ENCODE results near the gene SNAP29. TPM values are rescaled to one million over a fixed set of nuclear protein-coding genes. Genes with fewer than 3 reads are reported as not detected.

Gene SNAP29
- total and polyA plus RNA-seq, 9 of the 15 experiments (the other 6 are each of a cell fraction or from before 2014, with no cell fraction given) = 19.5 to 250 (median 75.9) TPM

DNA sequence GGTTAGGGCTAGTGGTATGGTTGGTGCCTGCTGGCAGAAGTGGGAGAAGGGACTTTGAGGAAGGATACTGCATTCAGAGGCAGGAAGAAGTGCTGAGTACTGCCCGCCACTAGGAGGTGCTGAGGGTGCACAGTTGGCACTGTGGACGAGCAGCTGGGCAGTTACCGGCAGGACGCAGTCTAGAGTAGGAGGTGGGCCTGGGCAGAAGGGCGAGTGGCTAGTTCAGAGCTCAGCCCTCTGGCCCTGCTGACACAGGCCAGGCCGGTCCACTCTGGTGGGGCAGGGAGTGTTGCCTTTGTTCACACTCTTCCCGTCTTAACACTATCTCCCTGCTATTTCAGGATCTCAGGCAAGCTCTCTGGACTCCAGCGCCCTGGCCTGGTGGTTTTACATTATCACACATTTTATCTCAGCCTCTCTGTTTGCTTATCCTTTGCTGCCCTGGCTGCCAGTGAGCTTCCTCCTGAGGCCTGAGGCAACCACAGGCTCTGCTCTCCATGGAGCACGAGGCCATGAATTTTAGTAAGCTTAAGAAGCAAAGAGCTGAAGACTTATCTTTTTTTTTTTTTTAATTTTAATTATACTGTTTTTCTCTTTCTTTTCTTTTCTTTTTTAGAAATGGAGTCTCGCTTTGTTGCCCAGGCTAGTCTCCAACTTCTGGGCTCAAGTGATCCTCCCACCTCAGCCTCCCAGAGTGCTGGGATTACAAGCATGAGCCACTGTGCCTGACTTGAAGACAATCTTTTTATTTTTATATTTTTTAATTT lies 26.9 kb downstream of the SNAP29 start (continued):
- TF ChIP-seq RCOR1 (IDR thresholded peaks at IDR 0.05; ENCODE audit: borderline replicate concordance in 1 of 2, low read depth in 2 of 2, low read length in 2 of 2) (peak; percentile 84 to 93), NUFIP1 (IDR thresholded peaks at IDR 0.05; ENCODE audit: partially characterized antibody) (no peak), LEF1 (IDR thresholded peaks at IDR 0.05) (peak; percentile 60; the same call in 1 of the 2 replicates), MTA3 (IDR thresholded peaks at IDR 0.05; ENCODE audit: borderline replicate concordance) (peak; percentile 99), ZKSCAN3 (CRISPR knock-in tag; IDR thresholded peaks at IDR 0.05) (no peak), CBX3 (IDR thresholded peaks at IDR 0.05; ENCODE audit: borderline replicate concordance in 1 of 2, low read length in 2 of 2) (peak; percentile 88 to 93), COPS2 (conservative IDR thresholded peaks at IDR 0.05) (no peak), L3MBTL2 (IDR thresholded peaks at IDR 0.05) (peak; percentile 97), NONO (IDR thresholded peaks at IDR 0.05; ENCODE audit: low read depth in 2 of 2, low read length in 1 of 2) (no peak), NFATC3 (IDR thresholded peaks at IDR 0.05) (peak; percentile 80; the same call in 1 of the 2 replicates), ZNF197 (CRISPR knock-in tag; IDR thresholded peaks at IDR 0.05; ENCODE audit: low read depth) (no peak; the same call in 1 of the 2 replicates), ZNF224 (CRISPR knock-in tag; IDR thresholded peaks at IDR 0.05) (no peak), MECOM (CRISPR knock-in tag; IDR thresholded peaks at IDR 0.05) (peak; percentile 80), CCAR2 (IDR thresholded peaks at IDR 0.05; ENCODE audit: low read depth, low read length) (no peak; the same call in 1 of the 2 replicates), POLR2B (IDR thresholded peaks at IDR 0.05; ENCODE audit: low read depth, partially characterized antibody) (no peak), CHD4 (IDR thresholded peaks at IDR 0.05; ENCODE audit: insufficient read depth, insufficient replicate concordance, low read depth, low read length, poor library complexity, severe bottlenecking) (peak; percentile 96), FOSL1 (tag; conservative IDR thresholded peaks at IDR 0.05) (peak; percentile 57), MXI1 (IDR thresholded peaks at IDR 0.05; ENCODE audit: low read depth, low read length) (0 out of 2 replicates have a peak, but pooled peaks have one; percentile 53), ZNF175 (CRISPR knock-in tag; IDR thresholded peaks at IDR 0.05; ENCODE audit: low read depth) (no peak; the same call in 1 of the 2 replicates), TCF7L2 (IDR thresholded peaks at IDR 0.05; ENCODE audit: low read depth, low read length) (peak; percentile 49; the same call in 1 of the 2 replicates), ZNF24 (IDR thresholded peaks at IDR 0.05) (peak; percentile 93)
- TF ChIP-seq, protein P1, sequence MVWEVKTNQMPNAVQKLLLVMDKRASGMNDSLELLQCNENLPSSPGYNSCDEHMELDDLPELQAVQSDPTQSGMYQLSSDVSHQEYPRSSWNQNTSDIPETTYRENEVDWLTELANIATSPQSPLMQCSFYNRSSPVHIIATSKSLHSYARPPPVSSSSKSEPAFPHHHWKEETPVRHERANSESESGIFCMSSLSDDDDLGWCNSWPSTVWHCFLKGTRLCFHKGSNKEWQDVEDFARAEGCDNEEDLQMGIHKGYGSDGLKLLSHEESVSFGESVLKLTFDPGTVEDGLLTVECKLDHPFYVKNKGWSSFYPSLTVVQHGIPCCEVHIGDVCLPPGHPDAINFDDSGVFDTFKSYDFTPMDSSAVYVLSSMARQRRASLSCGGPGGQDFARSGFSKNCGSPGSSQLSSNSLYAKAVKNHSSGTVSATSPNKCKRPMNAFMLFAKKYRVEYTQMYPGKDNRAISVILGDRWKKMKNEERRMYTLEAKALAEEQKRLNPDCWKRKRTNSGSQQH (CRISPR knock-in tag; IDR thresholded peaks at IDR 0.05) = peak; percentile 87
- TF ChIP-seq, protein P2, sequence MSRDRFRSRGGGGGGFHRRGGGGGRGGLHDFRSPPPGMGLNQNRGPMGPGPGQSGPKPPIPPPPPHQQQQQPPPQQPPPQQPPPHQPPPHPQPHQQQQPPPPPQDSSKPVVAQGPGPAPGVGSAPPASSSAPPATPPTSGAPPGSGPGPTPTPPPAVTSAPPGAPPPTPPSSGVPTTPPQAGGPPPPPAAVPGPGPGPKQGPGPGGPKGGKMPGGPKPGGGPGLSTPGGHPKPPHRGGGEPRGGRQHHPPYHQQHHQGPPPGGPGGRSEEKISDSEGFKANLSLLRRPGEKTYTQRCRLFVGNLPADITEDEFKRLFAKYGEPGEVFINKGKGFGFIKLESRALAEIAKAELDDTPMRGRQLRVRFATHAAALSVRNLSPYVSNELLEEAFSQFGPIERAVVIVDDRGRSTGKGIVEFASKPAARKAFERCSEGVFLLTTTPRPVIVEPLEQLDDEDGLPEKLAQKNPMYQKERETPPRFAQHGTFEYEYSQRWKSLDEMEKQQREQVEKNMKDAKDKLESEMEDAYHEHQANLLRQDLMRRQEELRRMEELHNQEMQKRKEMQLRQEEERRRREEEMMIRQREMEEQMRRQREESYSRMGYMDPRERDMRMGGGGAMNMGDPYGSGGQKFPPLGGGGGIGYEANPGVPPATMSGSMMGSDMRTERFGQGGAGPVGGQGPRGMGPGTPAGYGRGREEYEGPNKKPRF (IDR thresholded peaks at IDR 0.05; ENCODE audit: low read depth, low read length) = no peak
